ENCODE results near the gene BEGAIN. TPM values are rescaled to one million over a fixed set of nuclear protein-coding genes. Genes with fewer than 3 reads are reported as not detected.

BEGAIN gene
- total RNA-seq, 1 donor from 2014 or later: 7.0 TPM

DNA sequence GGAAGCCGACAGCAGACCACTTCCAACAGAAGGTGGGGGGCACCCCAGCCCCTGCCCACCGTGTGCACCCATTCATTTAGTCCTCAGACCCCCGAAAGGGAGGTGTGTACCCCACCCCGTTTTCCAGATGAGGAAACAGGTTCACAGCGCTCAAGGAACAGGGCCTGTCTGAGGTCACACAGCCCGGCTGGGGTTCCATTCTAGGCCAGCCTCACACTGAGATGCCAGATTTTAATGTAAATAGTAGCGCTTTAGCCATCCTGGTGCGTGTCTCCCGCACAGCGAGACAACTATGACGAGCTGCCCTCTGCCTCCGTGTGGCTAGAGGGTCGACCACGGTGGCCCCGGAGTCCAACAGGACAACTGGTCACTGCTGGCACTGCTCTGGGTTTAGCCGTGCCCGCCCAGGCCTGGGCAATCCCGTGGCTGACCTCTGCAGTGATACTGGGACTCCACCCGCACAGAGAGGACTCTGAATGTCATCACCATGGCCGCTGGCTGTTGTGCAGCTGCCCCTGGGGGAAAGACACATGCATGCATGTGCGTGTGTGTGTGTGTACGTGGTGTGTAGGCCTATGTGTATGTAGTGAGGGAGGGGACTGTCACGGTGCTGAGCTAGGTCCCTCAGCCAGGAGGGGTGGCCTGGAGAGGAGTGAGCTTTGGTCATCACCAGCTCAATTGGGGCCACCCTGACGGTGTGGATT is 31.6 kb downstream of the BEGAIN start:
- Mint-ChIP-seq H3K27ac (ENCODE audit: unreplicated experiment) (no peak overlapping the region), H3K27me3 (ENCODE audit: unreplicated experiment) (peaks cover 2% of the 10 kb centered on the region)
- no peak for DNase-seq (ENCODE audit: extremely low spot score, unreplicated experiment)

DNA sequence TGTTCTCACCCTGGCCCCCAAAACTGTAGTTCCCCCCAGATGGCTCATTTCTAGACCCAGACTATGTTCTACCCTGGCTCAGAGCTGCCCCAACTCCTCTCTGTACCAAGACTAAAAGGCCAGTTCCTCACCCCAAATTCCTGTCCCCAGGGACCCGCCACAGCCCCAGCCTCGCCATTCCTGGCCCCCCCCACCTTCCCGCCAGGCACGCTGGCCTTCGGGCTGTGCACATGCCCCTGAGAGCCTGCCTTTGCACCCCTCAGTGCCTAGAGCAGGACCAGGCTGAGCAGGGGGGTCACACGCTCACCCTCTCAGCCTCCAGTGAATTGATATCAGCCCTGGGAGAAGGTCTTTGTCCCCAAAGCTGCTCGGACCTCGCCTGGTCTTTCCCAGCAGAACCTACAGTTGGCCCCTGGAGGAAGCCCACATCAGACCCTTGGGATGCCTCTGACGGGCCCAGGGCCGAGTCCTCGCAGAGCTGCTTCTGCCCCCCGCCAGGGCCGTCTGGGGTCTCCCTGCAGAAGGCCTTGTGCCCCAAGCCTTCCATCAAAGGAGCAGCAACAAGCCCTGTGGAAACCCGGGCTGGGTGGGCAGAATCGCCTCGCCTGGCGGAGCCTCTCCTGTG is 32.4 kb downstream of the BEGAIN start:
- no peak for DNase-seq (ENCODE audit: extremely low spot score, unreplicated experiment)
- Mint-ChIP-seq H3K27me3 (ENCODE audit: unreplicated experiment) (peaks cover 2% of the 10 kb centered on the region), H3K27ac (ENCODE audit: unreplicated experiment) (no peak overlapping the region), H3K4me1 (ENCODE audit: unreplicated experiment) (peaks cover 7% of the 10 kb centered on the region), H3K36me3 (ENCODE audit: unreplicated experiment) (no peaks in the 10 kb centered on the region), H3K9me3 (ENCODE audit: unreplicated experiment) (no peaks in the 10 kb centered on the region), H3K4me3 (ENCODE audit: unreplicated experiment) (no peak overlapping the region)
- TF ChIP-seq, protein P1, sequence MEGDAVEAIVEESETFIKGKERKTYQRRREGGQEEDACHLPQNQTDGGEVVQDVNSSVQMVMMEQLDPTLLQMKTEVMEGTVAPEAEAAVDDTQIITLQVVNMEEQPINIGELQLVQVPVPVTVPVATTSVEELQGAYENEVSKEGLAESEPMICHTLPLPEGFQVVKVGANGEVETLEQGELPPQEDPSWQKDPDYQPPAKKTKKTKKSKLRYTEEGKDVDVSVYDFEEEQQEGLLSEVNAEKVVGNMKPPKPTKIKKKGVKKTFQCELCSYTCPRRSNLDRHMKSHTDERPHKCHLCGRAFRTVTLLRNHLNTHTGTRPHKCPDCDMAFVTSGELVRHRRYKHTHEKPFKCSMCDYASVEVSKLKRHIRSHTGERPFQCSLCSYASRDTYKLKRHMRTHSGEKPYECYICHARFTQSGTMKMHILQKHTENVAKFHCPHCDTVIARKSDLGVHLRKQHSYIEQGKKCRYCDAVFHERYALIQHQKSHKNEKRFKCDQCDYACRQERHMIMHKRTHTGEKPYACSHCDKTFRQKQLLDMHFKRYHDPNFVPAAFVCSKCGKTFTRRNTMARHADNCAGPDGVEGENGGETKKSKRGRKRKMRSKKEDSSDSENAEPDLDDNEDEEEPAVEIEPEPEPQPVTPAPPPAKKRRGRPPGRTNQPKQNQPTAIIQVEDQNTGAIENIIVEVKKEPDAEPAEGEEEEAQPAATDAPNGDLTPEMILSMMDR (IDR thresholded peaks at IDR 0.05): no peak

More for the DNA sequence above, 31.6 kb downstream of the BEGAIN start:
- peaks cover 7% of the 10 kb centered on the region for H3K4me1 Mint-ChIP-seq (ENCODE audit: unreplicated experiment)
- no peaks in the 10 kb centered on the region for H3K36me3 Mint-ChIP-seq (ENCODE audit: unreplicated experiment)
- TF ChIP-seq, protein P1 (IDR thresholded peaks at IDR 0.05): no peak
- H3K9me3 Mint-ChIP-seq (ENCODE audit: unreplicated experiment): no peaks in the 10 kb centered on the region
- H3K4me3 Mint-ChIP-seq (ENCODE audit: unreplicated experiment): no peak overlapping the region

GRCh38 chr14:100554082-100554677 is 33.0 kb downstream of the BEGAIN start:
- no peaks in the 10 kb centered on the region for H3K36me3 Mint-ChIP-seq (ENCODE audit: unreplicated experiment)
- no peak for DNase-seq (ENCODE audit: extremely low spot score, unreplicated experiment)
- no peak overlapping the region for H3K4me3 Mint-ChIP-seq (ENCODE audit: unreplicated experiment)
- TF ChIP-seq, protein P1 (IDR thresholded peaks at IDR 0.05): no peak
- peaks cover 8% of the 10 kb centered on the region for H3K4me1 Mint-ChIP-seq (ENCODE audit: unreplicated experiment)
- no peak overlapping the region for H3K27ac Mint-ChIP-seq (ENCODE audit: unreplicated experiment)
- H3K9me3 Mint-ChIP-seq (ENCODE audit: unreplicated experiment): no peaks in the 10 kb centered on the region
- peaks cover 2% of the 10 kb centered on the region for H3K27me3 Mint-ChIP-seq (ENCODE audit: unreplicated experiment)

DNA sequence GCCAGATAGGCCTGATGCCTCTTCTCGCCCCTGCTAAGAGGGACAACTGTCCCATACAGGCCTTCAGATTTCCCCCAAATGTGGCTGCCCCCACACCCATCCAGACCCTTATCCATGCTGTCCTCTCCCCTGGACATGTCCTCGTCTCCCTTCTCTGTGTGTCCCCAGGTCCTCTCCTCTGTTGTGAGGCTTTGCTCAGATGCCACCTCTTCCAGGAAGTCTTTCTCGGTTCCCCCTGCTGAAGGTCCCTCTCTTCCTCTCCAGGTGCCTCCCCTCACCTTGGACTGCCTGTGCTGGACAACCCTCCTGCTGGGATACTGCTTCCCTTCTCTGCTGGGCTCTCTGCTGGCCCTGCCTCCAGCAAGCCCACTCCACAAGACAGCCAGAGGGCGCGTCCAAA is 33.7 kb downstream of the BEGAIN start:
- H3K27me3 Mint-ChIP-seq (ENCODE audit: unreplicated experiment): peaks cover 2% of the 10 kb centered on the region
- no peak overlapping the region for H3K27ac Mint-ChIP-seq (ENCODE audit: unreplicated experiment)
- peaks cover 10% of the 10 kb centered on the region for H3K4me1 Mint-ChIP-seq (ENCODE audit: unreplicated experiment)
- H3K4me3 Mint-ChIP-seq (ENCODE audit: unreplicated experiment): no peak overlapping the region
- no peaks in the 10 kb centered on the region for H3K36me3 Mint-ChIP-seq (ENCODE audit: unreplicated experiment)
- TF ChIP-seq, protein P1 (IDR thresholded peaks at IDR 0.05): no peak
- DNase-seq (ENCODE audit: extremely low spot score, unreplicated experiment): no peak
- no peaks in the 10 kb centered on the region for H3K9me3 Mint-ChIP-seq (ENCODE audit: unreplicated experiment)

DNA sequence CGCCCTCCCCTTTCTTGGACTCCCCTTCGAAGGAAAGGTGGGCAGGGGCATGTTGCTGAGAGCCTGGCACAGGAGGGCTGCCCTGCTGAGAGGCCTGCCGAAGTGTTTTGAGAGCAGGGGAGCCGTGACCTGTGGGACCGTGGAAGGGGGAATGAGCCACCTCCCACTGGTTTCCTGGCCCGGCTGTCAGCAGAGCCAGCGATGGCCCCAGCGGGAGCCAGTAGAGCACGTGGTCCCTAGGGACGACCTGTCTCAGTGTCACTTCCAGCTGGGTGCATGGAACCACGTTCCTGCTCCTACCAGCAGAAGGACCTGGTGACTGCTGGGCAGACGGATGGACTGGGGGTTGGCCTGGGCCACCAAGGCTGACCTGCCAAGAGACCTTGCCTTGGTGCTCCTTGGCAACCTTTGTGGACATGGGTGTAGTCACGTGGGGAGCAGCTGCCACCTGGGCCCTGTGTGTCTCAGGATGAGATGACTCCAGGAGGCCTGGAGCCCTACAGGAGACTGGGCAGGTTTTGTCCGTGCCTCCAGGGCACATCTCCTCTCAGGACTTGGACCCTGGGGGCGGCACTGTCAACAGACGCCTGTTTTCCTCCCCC is 34.6 kb downstream of the BEGAIN start:
- no peak overlapping the region for H3K4me3 Mint-ChIP-seq (ENCODE audit: unreplicated experiment)
- H3K27ac Mint-ChIP-seq (ENCODE audit: unreplicated experiment): no peak overlapping the region
- peaks cover 2% of the 10 kb centered on the region for H3K27me3 Mint-ChIP-seq (ENCODE audit: unreplicated experiment)

More for the DNA sequence above, 34.6 kb downstream of the BEGAIN start:
- TF ChIP-seq, protein P1 (IDR thresholded peaks at IDR 0.05): no peak
- Mint-ChIP-seq H3K36me3 (ENCODE audit: unreplicated experiment) (no peaks in the 10 kb centered on the region), H3K9me3 (ENCODE audit: unreplicated experiment) (no peaks in the 10 kb centered on the region), H3K4me1 (ENCODE audit: unreplicated experiment) (peaks cover 9% of the 10 kb centered on the region)
- DNase-seq (ENCODE audit: extremely low spot score, unreplicated experiment): no peak
